Measurements from ENCODE around the gene TTC9C. TPM values are rescaled to one million over a fixed set of nuclear protein-coding genes. Genes with fewer than 3 reads are reported as not detected.

The TTC9C gene
- total and polyA plus RNA-seq, 2 of the 8 experiments (the other 6 are each of a cell fraction or from before 2014, with no cell fraction given): 25.4 to 34.1 TPM

GRCh38 chr11:62786318-62787004 is 58.2 kb downstream of the TTC9C start:
- no peaks in the 10 kb centered on the region; the same call in 1 of the 2 replicates for H3K23me2 ChIP-seq (ENCODE audit: low read depth, low read length)
- H2BK15ac ChIP-seq (ENCODE audit: low read length): no peak overlapping the region; the same call in 1 of the 2 replicates
- 6% methylated on average over 51 of the region's 51 CpGs; no CpG with 5 or more reads in 1 of the 2 experiments for WGBS, 2 experiments (ENCODE audit: extremely low coverage in 1 of 2, insufficient coverage in 1 of 2, insufficient read length in 1 of 2, insufficient replicate concordance in 2 of 2, low coverage in 1 of 2, low lambda C conversion rate in 2 of 2, missing lambda C conversion rate in 1 of 2)
- H3K79me2 ChIP-seq (ENCODE audit: control insufficient read depth in 1 of 2, insufficient read depth in 2 of 2, low read length in 2 of 2): peaks cover 0 to 30% of the 10 kb centered on the region in 2 experiments; a peak in 2 of 4 replicates
- H3K18ac ChIP-seq (ENCODE audit: extremely low read depth, low read length): no peak overlapping the region; the same call in 1 of the 2 replicates
- H2AFZ ChIP-seq (ENCODE audit: low read length): no peak overlapping the region
- CTCF ChIA-PET (ENCODE audit: partially characterized antibody): interaction anchor here (0.6 to 6.4 kb wide), 41 partner anchors 10 to 115 kb away, joined by 3 to 94 read pairs (median 4); partner anchors contain the start of genes HNRNPUL2, LBHD1, NXF1 and TAF6L
- H4K20me1 ChIP-seq (replicated peaks in 1 of 2; ENCODE audit: control insufficient read depth in 1 of 2, insufficient read depth in 2 of 2, low read length in 2 of 2): peaks cover 0 to 3% of the 10 kb centered on the region in 2 experiments
- no peak overlapping the region for H4K5ac ChIP-seq (ENCODE audit: insufficient read length, low read depth, low read length)
- H3K36me3 ChIP-seq (ENCODE audit: control insufficient read depth in 2 of 4, insufficient read depth in 4 of 4, low read length in 3 of 4): peaks cover 2 to 24% (median 16%) of the 10 kb centered on the region in 4 experiments; a peak in 7 of 8 replicates
- H3K9me3 ChIP-seq (ENCODE audit: insufficient read depth in 2 of 2, low read depth in 1 of 2, low read length in 1 of 2): no peaks in the 10 kb centered on the region
- H3K23ac ChIP-seq (ENCODE audit: insufficient read length): no peak overlapping the region
- H2BK12ac ChIP-seq (ENCODE audit: low read depth, low read length): no peak overlapping the region
- H3K56ac ChIP-seq (replicated peaks; ENCODE audit: insufficient read length, low read depth, low read length): no peak overlapping the region
- no peak overlapping the region for H3K4ac ChIP-seq (replicated peaks; ENCODE audit: insufficient read length, low read depth, low read length)
- H3K4me1 ChIP-seq (replicated peaks in 1 of 4; ENCODE audit: control insufficient read depth in 3 of 4, insufficient read depth in 4 of 4, low read length in 3 of 4): peaks cover 0 to 6% (median 2%) of the 10 kb centered on the region in 4 experiments; a peak in 4 of 7 replicates
- H3K4me3 ChIP-seq (ENCODE audit: extremely low read depth in 1 of 4, insufficient read depth in 2 of 4, low read depth in 3 of 4, low read length in 4 of 4): peak overlapping the region; percentile 77 to 97 (median 90)
- no peaks in the 10 kb centered on the region for H3K27me3 ChIP-seq (replicated peaks in 1 of 4; ENCODE audit: control insufficient read depth in 3 of 4, extremely low read depth in 1 of 4, insufficient read depth in 3 of 4, low read length in 3 of 4)
- H2BK20ac ChIP-seq (ENCODE audit: low read length): no peak overlapping the region
- peak overlapping the region in 3 of 4 experiments; percentile 82 to 92 (median 83); a peak in 5 of 7 replicates for H3K9ac ChIP-seq (replicated peaks in 1 of 4; ENCODE audit: extremely low read depth in 1 of 4, low read depth in 3 of 4, low read length in 3 of 4)
- no peak overlapping the region for H4K91ac ChIP-seq (replicated peaks; ENCODE audit: insufficient read length, low read length)
- 0 out of 2 replicates have a peak overlapping the region, but pooled peaks have one; percentile 98 for H2BK5ac ChIP-seq (ENCODE audit: low read depth, low read length)
- no peak overlapping the region for H2AK5ac ChIP-seq (ENCODE audit: low read depth, low read length)
- peak; percentile 64 to 97 for DNase-seq (ENCODE audit: low read depth in 1 of 2, low spot score in 2 of 2)
- H3K4me2 ChIP-seq (ENCODE audit: insufficient read depth in 1 of 2, low read depth in 2 of 2, low read length in 2 of 2): peak overlapping the region; percentile 69 to 73
- H2BK120ac ChIP-seq (replicated peaks; ENCODE audit: low read depth, low read length): no peak overlapping the region
- no peak overlapping the region for H4K8ac ChIP-seq (ENCODE audit: extremely low read depth, insufficient read depth, low read length)
- H3K27ac ChIP-seq (ENCODE audit: low read depth, low read length): peak overlapping the region; percentile 69; the same call in 1 of the 2 replicates
- H3K79me1 ChIP-seq (ENCODE audit: low read depth, low read length): peaks cover 7% of the 10 kb centered on the region; the same call in 1 of the 2 replicates
- POLR2A ChIA-PET (ENCODE audit: partially characterized antibody): interaction anchor here (0.7 to 15.9 kb wide), 32 partner anchors 9 to 237 kb away, joined by 3 to 251 read pairs (median 8); partner anchors contain the start of genes C11orf98, CSKMT, HNRNPUL2 and INTS5
- no peak for FAIRE-seq
- H3K14ac ChIP-seq (ENCODE audit: insufficient read length): no peak overlapping the region
- TF ChIP-seq ZNF274 (IDR thresholded peaks at IDR 0.05; ENCODE audit: borderline replicate concordance, extremely low read depth, low read length) (no peak), RAD21 (IDR thresholded peaks at IDR 0.05 in 1 of 2, conservative IDR thresholded peaks at IDR 0.05 in 1 of 2; ENCODE audit: low read depth in 2 of 2, low read length in 2 of 2) (peak; percentile 48 to 60), SIN3A (conservative IDR thresholded peaks at IDR 0.05 in 1 of 2, IDR thresholded peaks at IDR 0.05 in 1 of 2; ENCODE audit: low read depth in 1 of 2, low read length in 2 of 2) (peak; percentile 89 to 91; a peak in 3 of 4 replicates), BCL11A (IDR thresholded peaks at IDR 0.05; ENCODE audit: low read depth in 2 of 2, low read length in 2 of 2) (no peak), YY1 (IDR thresholded peaks at IDR 0.05; ENCODE audit: low read depth, low read length) (peak; percentile 76), MAFK (IDR thresholded peaks at IDR 0.05; ENCODE audit: low read depth, low read length) (no peak), ATF2 (IDR thresholded peaks at IDR 0.05; ENCODE audit: low read length) (no peak), EGR1 (IDR thresholded peaks at IDR 0.05; ENCODE audit: borderline replicate concordance, low read depth, low read length) (0 out of 2 replicates have a peak, but pooled peaks have one; percentile 42)

Measured in H1 (cell line).